Suppressor macrophage (primary cell): ENCODE data around the gene PSMC4.
"Not testable (repeated sequence)": the region's sequence is repeated elsewhere in the genome, so short reads cannot be mapped to it uniquely, and the experiment has no call there.

Source experiments
- DNase-seq, 4 experiments: peaks; one replicate each; pipeline ENCODE4 v3.0.0-alpha.2; 2020 to 2022

PSMC4 gene

GRCh38 chr19:39946532-39946931 is 24.4 kb upstream of the PSMC4 start:
- DNase-seq: peak; percentile 35 to 60 (median 58)

- DNase-seq: no peak
Measured at GRCh38 chr19:39949026-39949747, 21.8 kb upstream of the PSMC4 start.

DNA sequence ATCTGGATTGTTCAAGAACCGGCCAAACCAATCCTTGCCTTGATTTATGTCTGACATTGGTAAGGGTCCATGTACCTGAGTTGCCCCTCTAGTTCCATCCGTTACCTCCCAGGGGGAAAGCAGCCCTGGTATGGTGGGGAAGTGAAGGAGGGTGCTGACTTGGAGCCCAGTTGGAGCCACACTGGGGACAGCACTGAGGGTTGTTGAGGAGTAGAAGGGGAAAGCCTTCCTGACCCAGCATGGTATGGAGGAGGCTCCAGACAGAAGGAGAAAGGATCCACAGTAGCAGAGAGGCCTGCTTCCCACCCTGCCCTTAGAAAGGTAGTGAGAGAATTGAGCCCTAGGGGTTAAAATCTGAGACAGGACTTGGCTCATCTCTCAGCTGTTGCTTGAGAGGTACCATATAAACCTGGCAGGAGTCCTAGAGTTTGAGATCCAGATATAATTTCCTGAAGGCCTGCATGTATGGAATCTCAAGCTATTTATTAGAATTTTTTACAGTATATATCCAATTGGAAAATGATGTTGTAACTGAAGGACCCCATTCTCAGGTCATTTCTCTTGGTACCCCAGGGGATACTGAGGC is 19.8 kb upstream of the PSMC4 start:
- DNase-seq: no peak

DNA sequence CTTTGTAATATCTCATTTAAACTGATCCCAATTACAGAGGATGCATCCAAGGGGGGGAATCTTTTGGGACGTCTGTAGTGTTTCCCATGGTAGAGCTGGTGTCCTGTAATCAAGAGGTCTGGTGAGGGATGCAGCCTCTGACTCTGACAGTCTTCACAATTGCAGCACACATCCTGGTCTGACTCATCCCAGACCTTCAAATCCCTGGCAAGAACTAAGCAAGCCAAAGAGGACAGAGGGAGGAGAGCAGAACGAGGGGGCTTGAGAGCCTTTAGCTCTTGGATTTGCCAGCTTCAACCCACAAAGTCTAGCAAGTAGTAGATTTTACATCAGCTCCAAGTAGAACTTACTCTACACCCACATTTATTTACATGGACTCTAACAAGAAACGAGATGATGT is 19.3 kb upstream of the PSMC4 start:
- peak; percentile 53 to 73 (median 60) for DNase-seq

GRCh38 chr19:39953915-39954314 is 17.1 kb upstream of the PSMC4 start:
- DNase-seq: no peak

- not testable (repeated sequence) for DNase-seq
Measured at GRCh38 chr19:39957886-39958285, 13.1 kb upstream of the PSMC4 start.

GRCh38 chr19:39958942-39959341 is 12.0 kb upstream of the PSMC4 start:
- DNase-seq: not testable (repeated sequence)

GRCh38 chr19:39959407-39959806 is 11.6 kb upstream of the PSMC4 start:
- DNase-seq: not testable (repeated sequence)

DNA sequence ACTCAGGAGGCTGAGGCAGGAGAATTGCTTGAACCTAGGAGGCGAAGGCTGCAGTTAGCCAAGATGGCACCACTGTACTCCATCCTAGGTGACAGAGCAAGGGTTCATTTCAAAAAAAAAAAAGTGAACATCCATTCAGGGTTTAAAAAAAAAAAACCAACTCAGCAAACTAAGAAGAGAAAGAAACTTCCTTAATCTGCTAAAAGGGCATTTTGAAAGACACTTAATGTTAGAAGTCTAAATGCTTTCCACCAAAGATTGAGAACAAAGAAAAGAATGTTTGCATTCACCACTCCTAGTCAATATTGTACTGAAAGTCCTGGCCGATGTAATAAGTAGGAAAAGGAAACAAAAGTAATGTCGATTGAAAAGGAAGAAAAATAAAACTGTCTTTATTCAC is 7.1 kb upstream of the PSMC4 start:
- peak in 2 of 4 experiments; percentile 37 to 63 for DNase-seq

DNA sequence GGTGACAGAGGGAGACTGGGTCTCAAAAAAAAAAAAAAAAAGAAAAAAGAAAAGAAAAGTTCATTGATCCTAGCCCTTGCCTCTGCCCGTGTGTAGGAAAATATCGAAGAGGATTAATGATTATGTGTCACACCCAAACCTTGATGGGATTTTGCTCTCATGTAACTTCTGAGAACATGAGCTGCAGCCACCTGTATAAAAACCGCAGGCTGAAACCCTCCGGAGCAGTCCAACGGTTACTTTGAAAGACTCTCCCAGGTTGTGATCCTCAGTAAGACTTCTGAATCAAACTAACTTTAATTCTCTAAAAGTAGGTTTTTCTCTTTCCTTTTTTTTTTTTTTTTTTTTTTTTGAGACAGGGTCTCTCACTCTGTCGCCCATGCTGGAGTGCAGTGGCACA is 4.3 kb upstream of the PSMC4 start:
- DNase-seq: no peak

- DNase-seq: no peak
Measured at GRCh38 chr19:39967561-39967960, 3.4 kb upstream of the PSMC4 start.

- DNase-seq: no peak
Measured at GRCh38 chr19:39968789-39969188, 2.2 kb upstream of the PSMC4 start.

GRCh38 chr19:39969266-39969665 is 1.7 kb upstream of the PSMC4 start:
- DNase-seq: no peak

- DNase-seq: no peak
Measured at GRCh38 chr19:39969681-39970424, 1.1 kb upstream of the PSMC4 start.

- DNase-seq: peak in 2 of 4 experiments; percentile 47 to 67
Measured at GRCh38 chr19:39970425-39970674, 615 bp upstream of the PSMC4 start.

GRCh38 chr19:39971380-39972035 is 543 bp downstream of the PSMC4 start:
- peak in 3 of 4 experiments; percentile 19 to 38 (median 21) for DNase-seq

GRCh38 chr19:39974377-39975155 is 3.6 kb downstream of the PSMC4 start:
- no peak for DNase-seq

DNA sequence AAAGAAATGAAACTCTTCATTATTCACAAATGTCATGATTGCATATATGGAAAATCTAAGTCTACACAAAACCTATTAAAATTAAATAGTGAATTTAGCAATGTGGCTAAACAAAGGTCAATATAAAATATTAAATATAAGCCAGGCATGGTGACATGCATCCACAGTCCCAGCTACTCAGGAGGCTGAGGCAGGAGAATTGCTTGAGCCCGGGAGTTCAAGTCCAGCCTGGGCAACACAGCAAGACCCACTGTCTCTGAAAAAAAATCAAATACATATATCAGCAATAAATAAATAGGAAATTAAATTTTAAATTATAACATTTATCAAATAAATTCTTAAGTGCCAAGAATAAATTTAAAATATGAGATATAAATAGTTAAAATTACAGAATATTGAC is 11.9 kb downstream of the PSMC4 start:
- DNase-seq: no peak

GRCh38 chr19:39983695-39984300 is 12.8 kb downstream of the PSMC4 start:
- DNase-seq: no peak

- DNase-seq: no peak
Measured at GRCh38 chr19:39986643-39987042, 15.7 kb downstream of the PSMC4 start.

DNA sequence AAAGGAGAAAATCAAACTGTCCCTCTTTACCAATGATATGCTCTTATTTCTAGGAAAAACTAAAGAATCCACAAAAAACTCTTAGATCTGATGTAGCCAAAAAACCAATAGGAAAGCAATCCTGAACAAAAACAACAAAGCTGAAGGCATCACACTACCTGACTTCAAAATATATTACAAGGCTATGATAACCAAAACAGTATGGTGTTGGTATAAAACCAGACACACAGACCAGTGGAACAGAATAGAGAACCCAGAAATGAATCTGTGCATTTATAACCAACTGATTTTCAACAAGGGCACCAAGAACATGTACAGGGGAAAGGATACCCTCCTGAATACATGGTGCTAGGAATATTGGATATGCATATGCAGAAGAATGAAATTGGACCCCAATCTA is 16.2 kb downstream of the PSMC4 start:
- DNase-seq: no peak

GRCh38 chr19:39987596-39987995 is 16.6 kb downstream of the PSMC4 start:
- DNase-seq: no peak
